SHP77 treated with DMSO at 0.1 percent for 48 hours (cell line): ENCODE results near the gene GORASP2.

Source experiments
- DNase-seq: peaks from one replicate; lab custom pipeline; 2025; lab: John Stamatoyannopoulos, UW

Gene GORASP2

DNA sequence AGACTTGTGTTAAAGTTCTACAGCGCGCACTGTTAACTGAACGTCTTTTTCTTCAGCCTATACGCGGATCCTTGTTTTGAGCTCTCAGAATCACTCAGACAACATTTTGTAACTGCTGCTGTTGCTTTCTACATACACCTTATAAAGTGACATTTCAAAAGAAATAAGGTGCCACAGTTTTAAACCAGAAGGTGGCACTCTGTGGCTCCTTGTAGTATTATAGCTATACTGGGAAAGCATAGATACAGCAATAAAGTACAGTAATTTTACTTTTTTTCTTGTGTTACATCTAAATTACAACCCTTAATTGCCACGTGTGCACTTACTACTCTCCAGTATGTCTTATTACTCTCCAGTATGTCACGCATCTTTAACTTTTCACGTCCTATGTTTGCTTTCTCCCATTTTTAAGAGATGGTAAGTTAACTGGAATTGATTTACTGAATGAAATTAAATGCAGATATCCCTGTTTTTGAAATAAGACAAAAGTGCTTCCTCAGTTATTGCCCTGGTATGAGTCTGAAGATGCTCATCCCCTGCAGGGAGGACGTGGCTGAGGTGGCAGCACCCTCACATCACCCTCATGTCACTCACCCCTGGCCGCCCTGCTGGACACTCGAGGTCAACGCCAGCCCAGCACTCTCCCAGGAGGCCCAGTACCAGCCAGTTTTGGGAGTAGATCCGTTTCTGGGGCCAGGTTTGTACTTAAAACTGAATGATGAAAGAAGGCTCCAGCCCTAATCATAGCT is 37.8 kb downstream of the GORASP2 start:
- DNase-seq = no peak

DNA sequence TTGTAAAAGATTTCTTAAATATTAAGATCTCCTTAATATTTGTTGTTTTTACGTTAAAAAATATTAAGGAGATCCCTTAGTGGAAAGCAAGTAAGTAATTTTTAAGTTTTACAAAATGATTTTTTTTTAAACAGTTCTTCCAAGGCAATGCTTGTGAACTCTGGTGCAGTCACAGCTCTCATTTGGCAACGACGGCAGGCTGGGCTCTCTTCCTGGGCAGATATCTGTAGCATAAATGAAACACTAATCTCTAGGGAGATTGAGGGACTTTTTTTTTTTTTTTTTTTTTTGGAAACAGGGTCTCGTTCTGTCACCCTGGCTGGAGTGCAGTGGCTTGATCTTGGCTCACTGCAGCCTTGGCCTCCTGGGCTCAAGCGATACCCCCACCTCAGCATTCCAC is 38.5 kb downstream of the GORASP2 start:
- DNase-seq = no peak

DNA sequence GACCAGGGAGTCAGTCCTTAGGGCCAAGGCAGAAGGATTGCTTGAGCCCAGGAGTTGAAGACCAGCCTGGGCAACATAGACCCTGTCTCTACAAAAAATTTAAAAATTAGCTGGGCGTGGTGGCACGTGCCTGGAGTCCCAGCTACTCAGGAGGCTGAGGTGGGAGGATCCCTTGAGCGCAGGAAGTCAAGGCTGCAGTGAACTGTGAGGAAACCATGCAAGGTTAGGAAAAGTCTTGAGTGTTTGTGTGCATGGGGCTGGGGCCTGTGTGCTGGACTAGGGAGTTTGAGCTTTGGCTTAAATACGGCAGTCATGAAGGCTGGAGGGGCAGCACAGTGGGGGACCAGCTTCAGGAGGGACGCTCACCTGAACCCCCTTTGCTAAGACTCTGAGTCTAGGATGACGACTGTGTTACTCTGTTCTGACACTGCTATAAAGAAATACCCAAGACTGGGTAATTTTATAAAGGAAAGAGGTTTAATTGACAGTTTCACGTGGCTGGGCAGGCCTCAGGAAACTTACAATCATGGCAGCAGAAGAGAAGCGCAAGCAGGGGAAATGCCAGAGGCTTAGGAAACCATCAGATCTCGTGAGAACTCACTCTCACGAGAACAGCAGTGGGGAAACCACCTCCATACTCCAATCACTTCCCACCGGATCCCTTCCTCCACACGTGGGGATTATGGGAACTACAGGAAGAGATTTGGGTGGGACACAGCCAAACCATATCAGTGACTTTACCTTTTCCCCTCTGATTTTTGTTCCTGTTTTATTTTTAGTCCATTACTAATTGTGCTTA is 39.4 kb downstream of the GORASP2 start:
- no peak for DNase-seq

- no peak for DNase-seq
Observed at GRCh38 chr2:170969030-170969429, 40.0 kb downstream of the GORASP2 start.

GRCh38 chr2:170969872-170970496 is 40.9 kb downstream of the GORASP2 start:
- DNase-seq = no peak

DNA sequence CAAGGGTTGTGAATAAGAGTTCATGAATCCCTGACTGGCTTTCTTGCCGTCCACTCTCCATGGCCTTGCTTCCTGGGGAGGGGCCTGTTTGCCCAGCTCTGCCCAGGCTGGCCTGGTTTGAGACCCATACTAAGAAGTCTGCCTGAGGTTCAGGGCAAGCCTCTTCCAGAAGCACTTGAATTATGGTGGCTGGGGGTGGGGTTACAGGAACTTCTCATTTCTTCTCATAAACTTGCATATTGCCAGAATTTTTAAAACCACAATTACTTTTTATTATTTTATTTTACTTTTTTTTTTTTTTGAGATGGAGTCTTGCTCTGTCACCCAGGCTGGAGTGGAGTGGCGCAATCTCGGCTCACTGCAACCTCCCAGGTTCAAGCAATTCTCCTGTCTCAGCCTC is 42.0 kb downstream of the GORASP2 start:
- no peak for DNase-seq

DNA sequence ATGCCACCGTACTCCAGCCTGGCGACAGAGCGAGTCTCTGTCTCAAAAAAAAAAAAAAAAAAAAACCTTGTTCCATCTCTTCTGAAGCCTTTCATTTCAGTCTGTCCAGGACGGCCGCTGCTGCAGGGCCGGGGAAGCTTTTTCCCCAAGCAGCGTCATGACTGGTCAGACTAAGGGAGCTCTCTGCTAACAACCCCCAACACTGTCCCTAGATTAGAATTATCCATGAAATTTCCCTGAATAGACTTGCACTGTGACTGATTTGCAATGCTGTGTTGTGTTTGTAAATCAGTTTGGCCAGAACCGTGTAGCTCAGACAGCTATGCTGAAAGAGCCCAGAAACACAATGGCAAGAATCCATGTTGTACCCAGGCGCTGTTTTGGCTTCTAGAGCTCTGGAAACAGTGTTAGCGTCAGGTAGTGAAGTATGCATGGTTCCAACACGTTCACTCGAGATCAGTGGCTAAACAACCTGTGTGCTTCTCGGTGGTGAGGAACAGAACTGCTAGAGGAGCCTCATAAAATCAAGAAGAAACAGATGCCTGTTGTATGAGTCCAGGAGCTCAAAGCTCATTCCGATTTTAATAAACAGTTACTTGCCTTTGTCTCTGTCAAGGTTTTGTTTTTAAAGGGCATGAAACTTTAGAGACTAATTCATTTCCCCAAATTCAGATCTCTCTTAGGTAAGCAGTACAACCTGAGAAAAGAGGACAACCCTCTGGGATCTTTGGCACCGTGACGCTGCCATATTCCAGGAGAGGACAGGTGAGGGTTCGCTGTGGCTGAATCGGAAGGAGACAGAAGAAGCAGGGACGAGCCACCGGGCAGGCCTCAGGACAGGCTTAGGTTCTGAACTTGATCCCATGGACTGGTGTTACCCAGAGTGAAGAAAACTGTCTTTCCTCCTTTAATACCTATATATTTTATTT is 43.5 kb downstream of the GORASP2 start:
- no peak for DNase-seq

GRCh38 chr2:170973225-170973491 is 44.1 kb downstream of the GORASP2 start:
- no peak for DNase-seq

GRCh38 chr2:170973492-170974303 is 44.6 kb downstream of the GORASP2 start:
- DNase-seq = peak; percentile 41

DNA sequence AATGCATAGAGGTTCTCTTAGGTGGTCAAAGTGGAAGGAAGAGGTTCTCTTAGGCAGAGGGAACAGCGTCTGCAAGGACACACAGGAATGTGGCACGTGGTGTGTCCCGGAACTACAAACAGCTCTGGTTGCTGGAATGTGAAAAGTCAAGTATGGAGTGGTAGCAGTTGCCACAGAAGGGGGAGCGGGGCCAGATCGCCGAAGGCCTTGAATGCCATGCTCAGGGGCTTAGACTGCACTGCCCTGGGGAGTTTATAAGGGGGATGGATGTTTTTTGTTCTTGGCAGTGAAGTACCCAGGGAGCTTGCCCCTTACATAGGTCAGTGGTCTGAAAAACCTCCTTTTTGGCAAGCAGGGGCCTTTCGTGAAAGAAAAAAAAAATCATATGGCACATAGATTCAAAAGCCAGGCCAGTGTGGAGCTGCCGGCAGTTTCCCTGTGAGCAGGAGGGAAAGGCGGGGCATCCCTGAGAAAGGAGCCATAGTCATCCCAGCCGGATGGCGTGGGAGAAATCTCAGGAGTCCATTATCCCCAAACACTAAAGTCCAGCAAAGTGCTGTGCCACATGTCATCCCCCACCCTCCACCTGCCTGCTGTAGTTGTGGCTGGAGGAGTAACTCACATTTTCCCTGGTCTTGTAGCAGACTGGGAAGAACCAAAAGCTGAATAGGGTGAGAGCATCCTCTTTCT is 45.4 kb downstream of the GORASP2 start:
- no peak for DNase-seq

GRCh38 chr2:170975127-170975942 is 46.3 kb downstream of the GORASP2 start:
- no peak for DNase-seq

DNA sequence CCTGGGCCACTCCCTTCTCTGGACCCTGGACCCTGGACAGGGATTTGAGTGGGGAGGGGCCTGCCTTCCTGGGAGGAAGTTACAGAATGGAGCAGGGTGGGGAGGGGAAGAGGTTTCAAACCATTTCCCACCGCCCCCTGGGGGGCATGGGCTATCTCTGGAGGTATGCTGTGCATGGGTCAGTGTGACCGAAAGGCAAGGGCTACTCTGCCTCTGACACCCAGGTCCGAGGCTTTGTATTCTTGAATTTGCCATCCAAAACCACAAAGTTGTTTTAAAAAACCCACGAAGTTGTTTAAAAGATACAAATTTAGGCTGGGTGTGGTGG is 46.9 kb downstream of the GORASP2 start:
- DNase-seq = no peak

- no peak for DNase-seq
Observed at GRCh38 chr2:170984079-170984478, 55.0 kb downstream of the GORASP2 start.

GRCh38 chr2:170985407-170985806 is 56.4 kb downstream of the GORASP2 start:
- DNase-seq = no peak

GRCh38 chr2:170986566-170987258 is 57.7 kb downstream of the GORASP2 start:
- no peak for DNase-seq

- no peak for DNase-seq
Observed at GRCh38 chr2:170991398-170992182, 62.5 kb downstream of the GORASP2 start.

DNA sequence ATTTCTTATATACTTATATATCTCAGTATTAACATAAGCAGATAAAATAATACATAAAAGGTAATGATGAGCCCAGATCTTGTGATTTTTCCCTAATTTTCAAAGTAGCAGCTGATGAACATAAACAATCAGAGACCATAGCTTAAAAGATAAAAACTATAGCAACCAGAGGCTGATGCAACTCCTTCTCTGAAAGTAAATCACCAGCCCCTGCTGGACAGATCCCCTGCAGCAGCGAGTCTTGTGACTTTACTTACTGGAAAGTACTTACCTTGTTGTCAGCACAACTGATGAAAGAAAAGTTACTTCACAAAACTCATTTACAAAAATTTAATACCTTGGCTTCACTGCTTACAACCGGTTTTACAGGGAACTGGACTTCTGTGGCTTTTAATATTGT is 67.3 kb downstream of the GORASP2 start:
- DNase-seq = no peak

DNA sequence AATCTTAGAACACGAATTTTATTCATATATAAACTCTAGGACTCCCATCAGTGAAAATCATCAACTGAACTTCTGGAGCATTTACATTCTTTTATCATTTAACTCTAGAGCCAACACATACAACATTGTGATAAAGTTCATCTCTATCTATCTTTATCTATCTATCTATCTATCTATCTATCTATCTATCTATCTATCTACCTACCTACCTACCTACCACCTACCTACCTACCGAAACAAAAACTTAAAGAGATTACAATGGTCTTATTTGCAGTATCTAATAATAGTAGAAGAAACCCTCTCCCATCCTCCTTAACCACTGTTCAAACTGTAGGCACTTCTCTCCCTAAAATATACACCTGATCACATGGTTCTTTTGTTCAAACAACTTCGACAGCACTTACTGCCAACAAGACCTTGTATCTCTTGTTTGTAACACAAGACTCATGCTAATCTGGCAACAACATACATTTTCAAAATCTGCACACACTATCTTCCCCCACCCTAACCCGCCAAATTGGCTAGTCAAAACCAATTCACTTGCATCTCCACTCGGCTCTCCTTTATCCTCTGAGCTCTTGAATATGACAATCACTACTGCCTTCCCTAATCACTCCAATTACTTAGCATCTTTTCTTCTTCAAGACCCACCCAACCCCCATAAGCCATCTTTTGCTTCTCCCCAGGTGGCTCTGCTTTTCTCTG is 69.0 kb downstream of the GORASP2 start:
- DNase-seq = no peak
